CD14-positive monocyte (primary cell): ENCODE data around the gene AKAP8L. TPM values are rescaled to one million over a fixed set of nuclear protein-coding genes. Genes with fewer than 3 reads are reported as not detected.

ENCODE experiments used
- DNase-seq, 3 donors: peaks; one replicate each; pipeline ENCODE4 v3.0.0-alpha.2; 2011 to 2022
- H2AFZ ChIP-seq: 2 replicates; pipeline ENCODE4 v1.6.0; 2012; ENCODE audit warnings: mild to moderate bottlenecking, low read depth, low read length, inconsistent platforms; ENCODE audit not compliant: insufficient read depth, poor library complexity, severe bottlenecking
- H3K27ac ChIP-seq, 2 donors: 1 replicate in 1 of 2; 2 replicates in 1 of 2; pipeline ENCODE4 v1.5.1; 2012 to 2013; ENCODE audit warnings: low read length in 2 of 2, control low read depth in 1 of 2, inconsistent platforms in 1 of 2, low read depth in 1 of 2, mild to moderate bottlenecking in 1 of 2
- H3K27me3 ChIP-seq, 2 donors: one replicate each; pipeline versions ENCODE4 v1.6.0 to v1.6.1; 2011 to 2013; ENCODE audit warnings: low read length in 2 of 2; ENCODE audit not compliant: control insufficient read depth in 2 of 2, insufficient read depth in 2 of 2
- H3K36me3 ChIP-seq, 2 donors: replicated peaks in 1 of 2; 1 replicate in 1 of 2; 2 replicates in 1 of 2; pipeline versions ENCODE4 v1.5.1 to v1.6.1; 2012 to 2013; ENCODE audit warnings: low read length in 2 of 2, control low read depth in 1 of 2, inconsistent platforms in 1 of 2, mild to moderate bottlenecking in 1 of 2; ENCODE audit not compliant: insufficient read depth in 2 of 2, control insufficient read depth in 1 of 2
- H3K4me1 ChIP-seq, 2 donors: 1 replicate in 1 of 2; 2 replicates in 1 of 2; pipeline versions ENCODE4 v1.5.1 to v1.6.1; 2012 to 2013; ENCODE audit warnings: low read length in 2 of 2, control low read depth in 1 of 2, inconsistent platforms in 1 of 2, mild to moderate bottlenecking in 1 of 2, moderate library complexity in 1 of 2; ENCODE audit not compliant: insufficient read depth in 2 of 2, control insufficient read depth in 1 of 2
- H3K4me2 ChIP-seq: replicated peaks from 2 replicates; pipeline ENCODE3; 2012; ENCODE audit warnings: low read length, moderate library complexity, mild to moderate bottlenecking; ENCODE audit not compliant: poor library complexity, severe bottlenecking; ENCODE audit errors: extremely low read depth
- H3K4me3 ChIP-seq, 3 experiments: fragments of 200-600 bp in 1 of 3; sonication (generic) in 1 of 3; replicated peaks in 1 of 3; 1 replicate in 2 of 3; 2 replicates in 1 of 3; pipeline ENCODE4 v1.5.1; 2011 to 2013; ENCODE audit warnings: low read length in 3 of 3, mild to moderate bottlenecking in 3 of 3, control low read depth in 2 of 3, low read depth in 2 of 3, inconsistent platforms in 1 of 3, moderate library complexity in 1 of 3
- H3K79me2 ChIP-seq: 2 replicates; pipeline ENCODE4 v1.6.0; 2012; ENCODE audit warnings: mild to moderate bottlenecking, control low read depth, inconsistent platforms, low read length, moderate library complexity; ENCODE audit not compliant: insufficient read depth
- H3K9ac ChIP-seq: 2 replicates; pipeline ENCODE4 v1.6.0; 2017; ENCODE audit warnings: low read length, mild to moderate bottlenecking; ENCODE audit not compliant: insufficient read depth, poor library complexity, severe bottlenecking
- H3K9me3 ChIP-seq, 2 donors: replicated peaks in 1 of 2; 1 replicate in 1 of 2; 2 replicates in 1 of 2; pipeline versions ENCODE4 v1.5.1 to v1.6.1; 2012 to 2013; ENCODE audit warnings: low read length in 2 of 2, control low read depth in 1 of 2; ENCODE audit not compliant: control insufficient read depth in 1 of 2, insufficient read depth in 1 of 2
- H4K20me1 ChIP-seq: 2 replicates; pipeline ENCODE4 v1.6.0; 2012; ENCODE audit warnings: mild to moderate bottlenecking, low read length, control low read depth, moderate library complexity; ENCODE audit not compliant: insufficient read depth
- H3K27ac Mint-ChIP-seq, 7 donors: one replicate each; pipeline ENCODE4 v1.8.0; 2020; ENCODE audit warnings: mild to moderate bottlenecking in 7 of 7, mixed read lengths in 7 of 7, moderate library complexity in 6 of 7, inconsistent platforms in 2 of 7
- H3K27me3 Mint-ChIP-seq, 3 donors: one replicate each; pipeline ENCODE4 v1.8.0; 2021 to 2022; ENCODE audit warnings: low read depth in 3 of 3, mild to moderate bottlenecking in 3 of 3, mixed read lengths in 3 of 3, moderate library complexity in 3 of 3, inconsistent platforms in 1 of 3
- H3K36me3 Mint-ChIP-seq, 2 donors: one replicate each; pipeline ENCODE4 v1.8.0; 2020; ENCODE audit warnings: mixed read lengths in 2 of 2, inconsistent platforms in 1 of 2, mild to moderate bottlenecking in 1 of 2
- H3K4me1 Mint-ChIP-seq: one replicate; pipeline ENCODE4 v1.8.0; 2020; ENCODE audit warnings: mild to moderate bottlenecking, mixed read lengths
- H3K4me3 Mint-ChIP-seq, 2 donors: one replicate each; pipeline ENCODE4 v1.8.0; 2020; ENCODE audit warnings: mild to moderate bottlenecking in 2 of 2, mixed read lengths in 2 of 2, moderate library complexity in 1 of 2
- H3K9me3 Mint-ChIP-seq, 7 donors: one replicate each; pipeline ENCODE4 v1.8.0; 2020 to 2022; ENCODE audit warnings: mixed read lengths in 7 of 7, mild to moderate bottlenecking in 6 of 7, moderate library complexity in 6 of 7, inconsistent platforms in 2 of 7
- WGBS: methylation state at CpG from one replicate; pipeline ENCODE4 v1.1.5; 2013; ENCODE audit warnings: missing lambda C conversion rate; ENCODE audit not compliant: insufficient coverage; 5-methylcytosine and 5-hydroxymethylcytosine counted together
- intact Hi-C, 2 donors: fragments of 100-400 bp; cut with micrococcal nuclease; formaldehyde crosslinking; loops; one replicate each; pipeline versions ENCODE4 v1.15.0 to v1.15.1; 2023
- polyA plus RNA-seq, 3 donors: library from polyadenylated mRNA; depleted of rRNA in 1 of 3; unstranded in 2 of 3; stranded (reverse) in 1 of 3; fragments of 300-500 nt in 2 of 3; fragments of >200 nt in 1 of 3; fragmentation: Illumina TruSeq in 2 of 3; gene quantifications; 1 replicate in 2 of 3; 2 replicates in 1 of 3; pipeline ENCODE4 v1.2.3, GENCODE V29; 2012 to 2021
- TF ChIP-seq, protein P1 (sequence below): fragments of 200-600 bp; IDR thresholded peaks from one replicate; pipeline ENCODE4 v1.8.0; 2022; ENCODE audit warnings: antibody characterized with exemption, mild to moderate bottlenecking

AKAP8L gene
- polyA plus RNA-seq, 3 donors: 21.4 to 103 (median 39.0) TPM

DNA sequence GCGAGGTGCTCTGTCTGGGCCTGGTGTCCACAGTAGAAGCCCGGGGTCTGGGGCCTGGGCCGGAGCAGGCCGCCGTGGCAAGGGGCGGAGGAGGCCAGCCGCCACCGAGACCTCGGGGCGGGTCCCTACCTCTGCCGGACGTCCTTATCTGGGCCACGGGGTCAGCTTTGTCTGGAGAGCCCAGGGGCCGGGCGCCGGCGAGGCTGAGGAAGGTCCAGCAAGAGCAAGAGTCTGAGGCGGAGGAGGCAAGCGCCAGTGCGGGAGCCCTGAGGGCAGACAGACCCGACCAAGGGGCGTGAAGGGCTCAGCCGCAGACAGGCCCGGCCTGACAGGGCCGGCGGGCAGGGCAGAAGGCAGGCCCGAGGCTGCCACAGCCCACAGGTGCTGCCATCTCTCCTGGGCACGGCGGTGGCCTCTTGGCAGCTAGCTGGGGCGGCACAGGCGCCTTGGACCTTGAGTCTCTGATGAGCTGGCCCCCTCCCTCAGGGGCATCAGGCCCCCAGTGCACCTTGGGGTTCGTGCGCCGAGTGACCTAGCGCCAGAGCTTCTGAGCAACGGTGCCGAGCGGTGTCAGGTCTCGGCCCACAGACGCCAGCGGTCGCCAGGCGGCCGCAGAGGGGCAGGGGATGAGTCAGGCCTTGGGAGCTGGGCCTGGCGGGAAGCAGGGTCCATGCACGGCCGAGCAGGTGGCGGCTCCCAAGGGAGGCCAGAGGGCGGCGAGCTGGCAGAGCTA lies 20.1 kb downstream of the AKAP8L start:
- H3K36me3 Mint-ChIP-seq: peaks cover 75 to 91% of the 10 kb centered on the region in 2 donors

DNA sequence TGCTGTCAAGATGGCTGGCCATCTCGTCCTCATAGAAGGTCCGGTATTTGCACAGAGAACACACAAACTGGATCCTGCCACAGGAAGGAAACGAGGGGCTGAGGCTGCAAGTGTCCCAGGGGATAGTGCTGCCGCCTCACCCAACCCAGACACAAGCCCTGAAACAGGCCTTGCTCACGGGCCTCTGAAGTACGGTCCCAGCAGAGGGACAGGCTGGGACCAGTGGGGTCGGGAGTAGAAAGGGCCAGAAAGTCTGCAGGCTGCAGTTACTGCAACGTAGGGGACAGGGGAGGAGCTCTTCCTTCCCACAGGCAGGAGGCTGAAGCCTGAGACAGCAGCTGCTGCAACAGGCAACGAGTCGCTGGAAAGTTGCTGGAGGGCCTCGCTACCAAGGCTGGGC lies 21.0 kb downstream of the AKAP8L start:
- H3K9ac ChIP-seq: no peak overlapping the region
- intact Hi-C loops: no loop called here
- Mint-ChIP-seq H3K9me3 (no peaks in the 10 kb centered on the region), H3K27me3 (no peaks in the 10 kb centered on the region), H3K36me3 (peaks cover 76 to 91% of the 10 kb centered on the region in 2 donors), H3K4me1 (no peaks in the 10 kb centered on the region), H3K27ac (peak overlapping the region in 1 of 7 donors; percentile 6), H3K4me3 (no peak overlapping the region)
- 94% methylated on average over 11 of the region's 11 CpGs for WGBS
- H3K4me1 ChIP-seq: no peaks in the 10 kb centered on the region
- H3K4me3 ChIP-seq: no peak overlapping the region
- no peak overlapping the region for H2AFZ ChIP-seq
- H3K4me2 ChIP-seq: no peak overlapping the region
- peaks cover 20% of the 10 kb centered on the region for H3K79me2 ChIP-seq
- H3K27me3 ChIP-seq: no peaks in the 10 kb centered on the region
- peaks cover 86 to 100% of the 10 kb centered on the region in 2 donors for H3K36me3 ChIP-seq
- H3K27ac ChIP-seq: no peak overlapping the region
- TF ChIP-seq, protein P1, sequence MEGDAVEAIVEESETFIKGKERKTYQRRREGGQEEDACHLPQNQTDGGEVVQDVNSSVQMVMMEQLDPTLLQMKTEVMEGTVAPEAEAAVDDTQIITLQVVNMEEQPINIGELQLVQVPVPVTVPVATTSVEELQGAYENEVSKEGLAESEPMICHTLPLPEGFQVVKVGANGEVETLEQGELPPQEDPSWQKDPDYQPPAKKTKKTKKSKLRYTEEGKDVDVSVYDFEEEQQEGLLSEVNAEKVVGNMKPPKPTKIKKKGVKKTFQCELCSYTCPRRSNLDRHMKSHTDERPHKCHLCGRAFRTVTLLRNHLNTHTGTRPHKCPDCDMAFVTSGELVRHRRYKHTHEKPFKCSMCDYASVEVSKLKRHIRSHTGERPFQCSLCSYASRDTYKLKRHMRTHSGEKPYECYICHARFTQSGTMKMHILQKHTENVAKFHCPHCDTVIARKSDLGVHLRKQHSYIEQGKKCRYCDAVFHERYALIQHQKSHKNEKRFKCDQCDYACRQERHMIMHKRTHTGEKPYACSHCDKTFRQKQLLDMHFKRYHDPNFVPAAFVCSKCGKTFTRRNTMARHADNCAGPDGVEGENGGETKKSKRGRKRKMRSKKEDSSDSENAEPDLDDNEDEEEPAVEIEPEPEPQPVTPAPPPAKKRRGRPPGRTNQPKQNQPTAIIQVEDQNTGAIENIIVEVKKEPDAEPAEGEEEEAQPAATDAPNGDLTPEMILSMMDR: no peak
- no peaks in the 10 kb centered on the region for H3K9me3 ChIP-seq
- peaks cover 81% of the 10 kb centered on the region for H4K20me1 ChIP-seq
- DNase-seq: no peak

More for the DNA sequence above, 20.1 kb downstream of the AKAP8L start:
- Histone ChIP-seq H3K27me3 (no peaks in the 10 kb centered on the region), H3K36me3 (peaks cover 86 to 100% of the 10 kb centered on the region in 2 donors), H3K4me3 (no peak overlapping the region), H3K9me3 (no peaks in the 10 kb centered on the region), H3K27ac (no peak overlapping the region), H3K79me2 (peaks cover 29% of the 10 kb centered on the region), H4K20me1 (peaks cover 81% of the 10 kb centered on the region), H3K4me2 (no peak overlapping the region), H3K4me1 (no peaks in the 10 kb centered on the region), H3K9ac (no peak overlapping the region), H2AFZ (no peak overlapping the region)
- H3K4me3 Mint-ChIP-seq: no peak overlapping the region
- no peaks in the 10 kb centered on the region for H3K27me3 Mint-ChIP-seq
- TF ChIP-seq, protein P1: no peak
- no peak overlapping the region for H3K27ac Mint-ChIP-seq
- no peak for DNase-seq
- intact Hi-C loops: no loop called here
- WGBS: over 99% methylated on average over 44 of the region's 50 CpGs
- H3K9me3 Mint-ChIP-seq: peaks cover 0 to 1% (median 0%) of the 10 kb centered on the region in 7 donors
- H3K4me1 Mint-ChIP-seq: no peaks in the 10 kb centered on the region
